Body of pancreas (tissue), 4 donors: ENCODE results near the gene NDUFS7. TPM values are rescaled to one million over a fixed set of nuclear protein-coding genes. Genes with fewer than 3 reads are reported as not detected.

Experiments
- ATAC-seq: fragments of 150-250 bp; one replicate; pipeline ENCODE4 v1.9.1; 2016
- DNase-seq, 4 donors: peaks; one replicate each; pipeline ENCODE4 v3.0.0-alpha.2; 2019
- H3K27ac ChIP-seq, 4 donors: fragments of 200-600 bp; sonication (generic); 1 replicate in 3 of 4; 2 replicates in 1 of 4; pipeline versions ENCODE4 v1.5.1 to v1.6.1; 2016 to 2019; ENCODE audit warnings: mild to moderate bottlenecking in 1 of 4, mixed read lengths in 1 of 4, moderate library complexity in 1 of 4
- H3K27me3 ChIP-seq, 2 donors: fragments of 200-600 bp; sonication (generic); one replicate each; pipeline ENCODE4 v1.6.0; 2016; ENCODE audit warnings: mild to moderate bottlenecking in 1 of 2
- H3K36me3 ChIP-seq, 2 donors: fragments of 200-600 bp; sonication (generic); replicated peaks in 1 of 2; 2 replicates each; pipeline ENCODE4 v1.5.1; 2016; ENCODE audit warnings: low read depth in 2 of 2; ENCODE audit not compliant: insufficient read depth in 1 of 2
- H3K4me1 ChIP-seq: fragments of 200-600 bp; sonication (generic); one replicate; pipeline ENCODE4 v1.6.0; 2016
- H3K4me3 ChIP-seq, 2 donors: fragments of 200-600 bp; sonication (generic); 1 replicate in 1 of 2; 2 replicates in 1 of 2; pipeline ENCODE4 v1.5.1; 2016 to 2019
- H3K9me3 ChIP-seq, 3 donors: fragments of 200-600 bp; sonication (generic); 1 replicate in 2 of 3; 2 replicates in 1 of 3; pipeline ENCODE4 v1.5.1; 2016
- POLR2A ChIP-seq, 3 donors: fragments of 450-650 bp; IDR thresholded peaks; one replicate each; pipeline ENCODE4 v1.6.1; 2016; ENCODE audit warnings: antibody characterized with exemption in 3 of 3, mild to moderate bottlenecking in 2 of 3
- WGBS, 2 donors: methylation state at CpG; one replicate each; pipeline ENCODE4 v1.1.5; 2017; 5-methylcytosine and 5-hydroxymethylcytosine counted together
- intact Hi-C: fragments of 100-400 bp; cut with DNase I; formaldehyde crosslinking; loops from one replicate; pipeline ENCODE4 v1.15.1; 2023
- total RNA-seq, 2 donors: library from RNA; depleted of rRNA; stranded (reverse); fragments of >200 nt; gene quantifications; one replicate each; pipeline ENCODE4 v1.1.0, GENCODE V29; 2016
- TF ChIP-seq, protein P1 (sequence below), 7 experiments: fragments of 450-650 bp in 4 of 7; fragments of 200-600 bp in 3 of 7; sonication (generic) in 3 of 7; IDR thresholded peaks; one replicate each; pipeline ENCODE4 v1.5.1; 2016 to 2019; ENCODE audit warnings: antibody characterized with exemption in 7 of 7

Gene NDUFS7
- total RNA-seq, 2 donors from 2014 or later: 59.9 to 87.7 TPM

DNA sequence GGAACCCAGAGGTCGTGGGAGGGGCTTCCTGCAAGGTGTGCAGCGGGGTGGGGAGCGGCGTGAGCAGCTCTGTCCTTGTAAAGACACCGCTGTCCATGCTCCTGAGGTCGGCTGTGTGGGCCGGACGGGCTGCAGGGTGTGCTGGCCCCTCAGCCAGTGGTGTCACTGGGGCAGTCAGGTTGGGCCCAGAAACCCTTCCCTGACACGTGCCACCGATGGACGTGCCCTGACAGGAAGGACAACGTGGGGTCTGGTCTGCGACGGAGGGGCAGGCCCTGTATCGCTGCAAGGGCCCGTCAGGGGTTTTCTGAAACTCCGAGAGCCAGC, 50.3 kb downstream of the NDUFS7 start:
- peaks cover 7% of the 10 kb centered on the region for H3K4me1 ChIP-seq
- WGBS, 2 donors: 96% methylated on average over 5 to 17 of the region's 17 CpGs
- H3K27ac ChIP-seq: no peak overlapping the region
- DNase-seq: no peak
- no peaks in the 10 kb centered on the region for H3K27me3 ChIP-seq
- no peak overlapping the region for H3K4me3 ChIP-seq
- peaks cover 17 to 18% of the 10 kb centered on the region in 2 donors for H3K36me3 ChIP-seq
- intact Hi-C loops: no loop called here
- no peak for ATAC-seq
- H3K9me3 ChIP-seq: no peaks in the 10 kb centered on the region
- no peak for TF ChIP-seq POLR2A (IDR thresholded peaks at IDR 0.05)
- TF ChIP-seq, protein P1, sequence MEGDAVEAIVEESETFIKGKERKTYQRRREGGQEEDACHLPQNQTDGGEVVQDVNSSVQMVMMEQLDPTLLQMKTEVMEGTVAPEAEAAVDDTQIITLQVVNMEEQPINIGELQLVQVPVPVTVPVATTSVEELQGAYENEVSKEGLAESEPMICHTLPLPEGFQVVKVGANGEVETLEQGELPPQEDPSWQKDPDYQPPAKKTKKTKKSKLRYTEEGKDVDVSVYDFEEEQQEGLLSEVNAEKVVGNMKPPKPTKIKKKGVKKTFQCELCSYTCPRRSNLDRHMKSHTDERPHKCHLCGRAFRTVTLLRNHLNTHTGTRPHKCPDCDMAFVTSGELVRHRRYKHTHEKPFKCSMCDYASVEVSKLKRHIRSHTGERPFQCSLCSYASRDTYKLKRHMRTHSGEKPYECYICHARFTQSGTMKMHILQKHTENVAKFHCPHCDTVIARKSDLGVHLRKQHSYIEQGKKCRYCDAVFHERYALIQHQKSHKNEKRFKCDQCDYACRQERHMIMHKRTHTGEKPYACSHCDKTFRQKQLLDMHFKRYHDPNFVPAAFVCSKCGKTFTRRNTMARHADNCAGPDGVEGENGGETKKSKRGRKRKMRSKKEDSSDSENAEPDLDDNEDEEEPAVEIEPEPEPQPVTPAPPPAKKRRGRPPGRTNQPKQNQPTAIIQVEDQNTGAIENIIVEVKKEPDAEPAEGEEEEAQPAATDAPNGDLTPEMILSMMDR (IDR thresholded peaks at IDR 0.05): no peak

DNA sequence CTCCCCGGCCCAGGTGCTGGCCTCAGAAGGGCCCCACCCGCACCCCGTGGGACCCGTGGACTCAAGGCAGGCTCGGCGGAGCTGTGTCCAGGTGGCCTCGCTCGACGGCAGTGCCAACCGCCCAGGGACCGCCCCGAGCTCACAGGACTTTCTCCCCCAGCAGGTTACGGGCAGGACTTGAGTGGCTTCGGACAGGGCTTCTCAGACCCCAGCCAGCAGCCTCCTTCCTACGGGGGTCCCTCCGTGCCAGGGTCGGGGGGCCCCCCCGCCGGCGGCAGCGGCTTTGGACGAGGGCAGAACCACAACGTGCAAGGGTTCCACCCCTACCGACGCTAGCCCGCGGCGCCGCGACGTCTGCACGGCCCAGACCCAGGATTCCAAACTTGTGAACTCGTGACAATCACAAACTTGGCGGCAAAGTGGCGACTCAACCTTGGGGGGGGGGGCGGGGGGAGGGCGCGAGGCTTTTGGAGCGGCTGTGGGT, 50.9 kb downstream of the NDUFS7 start:
- Histone ChIP-seq H3K4me1 (peaks cover 13% of the 10 kb centered on the region), H3K27ac (no peak overlapping the region), H3K9me3 (no peaks in the 10 kb centered on the region), H3K36me3 (peaks cover 16 to 17% of the 10 kb centered on the region in 2 donors), H3K27me3 (no peaks in the 10 kb centered on the region), H3K4me3 (no peak overlapping the region)
- DNase-seq (no peak), ATAC-seq (no peak)
- no peak for TF ChIP-seq POLR2A (IDR thresholded peaks at IDR 0.05)
- TF ChIP-seq, protein P1 (IDR thresholded peaks at IDR 0.05): no peak
- intact Hi-C loops: no loop called here
- WGBS, 2 donors: 88 to 89% methylated on average over 7 to 35 of the region's 39 CpGs

DNA sequence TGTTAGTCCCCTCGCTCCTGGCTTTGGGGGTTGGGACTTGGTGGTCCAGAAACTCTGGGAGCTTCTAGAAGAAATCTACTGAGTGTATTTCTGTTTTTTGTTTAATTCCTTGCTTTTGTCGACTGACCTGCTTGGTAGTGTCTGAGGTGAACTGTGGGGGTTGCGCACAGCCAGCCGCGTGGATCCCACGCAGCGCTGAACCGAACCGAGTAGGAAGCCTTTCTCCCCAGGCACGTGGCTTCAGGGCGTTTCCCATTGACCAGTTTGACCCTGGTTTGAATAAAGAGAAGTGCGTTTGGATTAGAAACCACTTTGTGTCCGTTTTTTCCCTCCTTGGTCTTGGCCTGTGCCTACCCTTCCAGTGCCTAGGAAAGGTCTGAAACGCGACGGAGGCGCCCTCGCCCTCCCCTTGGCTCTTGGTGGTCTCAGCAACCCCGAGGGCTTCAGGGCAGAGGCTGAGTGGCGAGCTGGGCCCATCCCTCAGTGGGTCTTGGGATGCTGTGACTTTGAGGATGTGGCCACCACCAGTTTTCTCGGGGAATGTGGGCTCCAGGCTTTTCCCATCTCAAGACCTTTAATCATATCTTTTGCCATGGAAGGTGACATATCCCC, 51.8 kb downstream of the NDUFS7 start:
- Histone ChIP-seq H3K36me3 (peaks cover 14 to 21% of the 10 kb centered on the region in 2 donors), H3K4me3 (no peak overlapping the region), H3K4me1 (peaks cover 22% of the 10 kb centered on the region), H3K27ac (no peak overlapping the region), H3K27me3 (no peaks in the 10 kb centered on the region), H3K9me3 (no peaks in the 10 kb centered on the region)
- WGBS, 2 donors: 87 to 91% methylated on average over 20 to 21 of the region's 21 CpGs
- ATAC-seq: no peak
- intact Hi-C loops: no loop called here
- TF ChIP-seq POLR2A (IDR thresholded peaks at IDR 0.05): no peak
- TF ChIP-seq, protein P1 (IDR thresholded peaks at IDR 0.05): no peak
- DNase-seq: no peak

DNA sequence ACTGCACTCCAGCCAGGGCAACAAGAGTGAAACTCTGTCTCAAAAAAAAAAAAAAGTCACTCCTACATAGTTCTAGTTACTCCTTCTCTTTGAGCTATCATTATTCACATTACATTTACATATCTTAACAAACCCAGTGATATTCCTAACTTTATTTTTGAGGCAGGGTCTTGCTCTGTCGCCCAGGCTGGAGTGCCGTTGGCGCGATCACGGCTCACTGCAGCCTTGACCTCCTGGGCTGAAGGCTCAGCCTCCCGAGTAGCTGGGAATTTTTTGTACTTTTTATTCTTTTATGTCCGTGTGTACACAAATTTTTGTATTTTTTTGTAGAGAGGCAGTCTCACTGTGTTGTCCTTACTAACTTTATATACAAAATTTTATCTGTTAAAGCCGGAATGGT, 53.9 kb downstream of the NDUFS7 start:
- ATAC-seq: no peak
- WGBS, 2 donors: 20 to 21% methylated on average over 8 of the region's 8 CpGs
- H3K9me3 ChIP-seq: no peaks in the 10 kb centered on the region
- peak overlapping the region in 2 of 4 donors; percentile 87 to 94 for H3K27ac ChIP-seq
- DNase-seq: no peak
- H3K4me1 ChIP-seq: peaks cover 27% of the 10 kb centered on the region
- H3K4me3 ChIP-seq: no peak overlapping the region
- H3K27me3 ChIP-seq: no peaks in the 10 kb centered on the region
- intact Hi-C loops: no loop called here
- H3K36me3 ChIP-seq: peaks cover 7 to 25% of the 10 kb centered on the region in 2 donors
- TF ChIP-seq POLR2A (IDR thresholded peaks at IDR 0.05): no peak
- TF ChIP-seq, protein P1 (IDR thresholded peaks at IDR 0.05): no peak
